Measurements from ENCODE around the gene MEI1. TPM values are rescaled to one million over a fixed set of nuclear protein-coding genes. Genes with fewer than 3 reads are reported as not detected.

Gene MEI1
- total RNA-seq, 1 donor from 2014 or later = 1.3 TPM

GRCh38 chr22:41812805-41813545 lies 113.7 kb downstream of the MEI1 start:
- peaks cover 15% of the 10 kb centered on the region for H3K36me3 Mint-ChIP-seq
- no peak overlapping the region for H3K27ac Mint-ChIP-seq
- H3K27me3 Mint-ChIP-seq (ENCODE audit: low read depth) = no peaks in the 10 kb centered on the region
- no peak overlapping the region for H3K4me3 Mint-ChIP-seq
- H3K9me3 Mint-ChIP-seq = no peaks in the 10 kb centered on the region
- TF ChIP-seq CTCF (IDR thresholded peaks at IDR 0.05; ENCODE audit: unreplicated experiment) = no peak
- H3K4me1 Mint-ChIP-seq = no peaks in the 10 kb centered on the region
- DNase-seq (ENCODE audit: low spot score in 2 of 2, unreplicated experiment in 2 of 2) = no peak

DNA sequence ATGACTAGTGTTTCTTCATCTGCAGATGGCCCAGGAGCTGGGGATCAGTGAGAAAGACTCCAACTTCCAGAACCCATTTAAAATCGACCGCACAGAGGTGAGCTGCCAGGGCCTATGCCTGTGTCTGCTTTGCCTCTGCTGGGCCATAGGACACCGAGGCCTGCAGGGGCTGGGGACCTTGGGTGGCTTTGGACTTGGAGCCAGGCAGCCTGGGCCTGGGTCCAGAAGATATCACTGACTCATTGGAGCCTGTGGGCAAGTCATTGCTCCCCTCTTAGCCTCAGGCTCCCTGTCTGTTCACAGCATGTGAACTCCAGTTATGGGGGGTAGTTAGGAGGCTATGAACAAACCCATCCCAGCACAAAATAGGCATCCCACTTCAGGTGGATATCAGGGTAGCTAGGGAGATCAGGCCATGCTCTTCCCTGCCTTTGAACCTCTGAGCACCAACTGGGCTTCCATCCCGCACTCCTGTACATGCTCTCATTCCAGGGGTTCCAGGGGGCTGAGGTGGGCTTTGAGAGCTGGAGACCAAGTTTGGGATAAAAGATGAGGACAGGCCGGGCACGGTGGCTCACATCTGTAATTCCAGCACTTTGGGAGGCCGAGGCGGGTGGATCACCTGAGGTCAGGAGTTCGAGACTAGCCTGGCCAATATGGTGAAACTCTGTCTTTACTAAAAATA lies 114.6 kb downstream of the MEI1 start:
- H3K27ac Mint-ChIP-seq = no peak overlapping the region
- H3K4me3 Mint-ChIP-seq = no peak overlapping the region
- no peak for TF ChIP-seq CTCF (IDR thresholded peaks at IDR 0.05; ENCODE audit: unreplicated experiment)
- peaks cover 13% of the 10 kb centered on the region for H3K36me3 Mint-ChIP-seq
- no peak for DNase-seq (ENCODE audit: low spot score in 2 of 2, unreplicated experiment in 2 of 2)
- H3K9me3 Mint-ChIP-seq = no peaks in the 10 kb centered on the region
- H3K4me1 Mint-ChIP-seq = no peaks in the 10 kb centered on the region
- no peaks in the 10 kb centered on the region for H3K27me3 Mint-ChIP-seq (ENCODE audit: low read depth)

DNA sequence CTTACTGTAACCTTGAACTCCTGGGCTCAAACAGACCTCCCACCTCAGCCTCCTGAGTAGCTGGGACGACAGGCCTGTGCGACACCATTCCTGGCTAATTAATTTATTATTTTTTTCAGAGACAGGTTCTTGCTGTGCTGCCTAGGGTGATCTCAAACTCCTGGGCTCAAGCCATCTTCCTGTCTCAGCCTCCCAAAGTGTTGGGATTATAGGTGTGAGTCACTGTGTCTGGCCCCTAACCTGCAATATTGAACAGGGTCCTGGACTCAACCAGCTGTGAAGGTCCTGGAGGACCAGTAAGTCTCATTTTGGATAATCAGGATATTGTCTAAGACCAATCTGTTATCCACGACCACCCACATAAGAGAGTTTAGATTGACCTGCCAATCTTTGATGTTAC lies 116.4 kb downstream of the MEI1 start:
- Mint-ChIP-seq H3K4me3 (no peak overlapping the region), H3K4me1 (no peaks in the 10 kb centered on the region), H3K9me3 (no peaks in the 10 kb centered on the region), H3K27ac (no peak overlapping the region), H3K36me3 (peaks cover 14% of the 10 kb centered on the region), H3K27me3 (ENCODE audit: low read depth) (no peaks in the 10 kb centered on the region)
- no peak for TF ChIP-seq CTCF (IDR thresholded peaks at IDR 0.05; ENCODE audit: unreplicated experiment)
- DNase-seq (ENCODE audit: low spot score in 2 of 2, unreplicated experiment in 2 of 2) = no peak

DNA sequence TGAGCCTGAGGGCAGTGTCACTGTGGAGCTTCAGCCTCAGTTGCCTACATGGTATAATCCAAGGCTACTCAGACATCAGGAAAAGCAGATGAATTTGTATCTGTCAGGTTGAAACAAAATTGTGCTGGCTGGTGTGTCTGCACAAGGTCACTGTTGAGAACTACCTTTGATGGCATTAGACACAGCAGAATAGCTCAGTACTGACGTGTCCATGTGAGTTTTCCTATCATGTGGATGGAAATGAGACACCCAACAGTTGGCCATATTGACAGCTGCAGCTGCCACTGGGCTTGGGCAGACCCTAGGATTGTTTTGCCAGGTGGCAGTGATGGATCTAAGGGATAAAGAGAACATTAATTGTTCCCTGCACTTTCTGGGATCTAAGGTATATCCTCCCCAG lies 116.9 kb downstream of the MEI1 start:
- no peak for TF ChIP-seq CTCF (IDR thresholded peaks at IDR 0.05; ENCODE audit: unreplicated experiment)
- no peak for DNase-seq (ENCODE audit: low spot score in 2 of 2, unreplicated experiment in 2 of 2)
- H3K4me3 Mint-ChIP-seq = no peak overlapping the region
- H3K9me3 Mint-ChIP-seq = no peaks in the 10 kb centered on the region
- H3K4me1 Mint-ChIP-seq = no peaks in the 10 kb centered on the region
- no peaks in the 10 kb centered on the region for H3K27me3 Mint-ChIP-seq (ENCODE audit: low read depth)
- H3K36me3 Mint-ChIP-seq = peaks cover 14% of the 10 kb centered on the region
- no peak overlapping the region for H3K27ac Mint-ChIP-seq

DNA sequence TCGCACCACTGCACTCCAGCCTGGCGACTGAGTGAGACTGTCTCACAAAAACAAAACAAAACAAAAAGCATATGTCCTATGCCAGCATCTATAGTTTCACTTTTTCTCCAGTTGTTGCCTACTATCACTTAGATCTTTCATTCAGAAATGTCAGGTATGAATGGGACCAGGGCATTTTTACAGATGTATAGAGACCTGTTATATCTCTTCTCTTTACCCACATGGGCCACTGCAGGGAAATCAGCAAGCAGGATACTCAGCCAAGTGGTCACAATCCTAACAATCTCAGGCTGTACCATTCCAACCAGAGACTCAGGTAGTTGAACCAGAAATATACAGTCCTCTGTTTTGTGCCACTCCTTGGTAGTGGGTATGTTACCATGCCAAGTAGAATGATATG lies 117.6 kb downstream of the MEI1 start:
- Mint-ChIP-seq H3K4me1 (no peaks in the 10 kb centered on the region), H3K27me3 (ENCODE audit: low read depth) (no peaks in the 10 kb centered on the region), H3K27ac (no peak overlapping the region), H3K36me3 (peaks cover 14% of the 10 kb centered on the region), H3K4me3 (no peak overlapping the region), H3K9me3 (no peaks in the 10 kb centered on the region)
- no peak for DNase-seq (ENCODE audit: low spot score in 2 of 2, unreplicated experiment in 2 of 2)
- TF ChIP-seq CTCF (IDR thresholded peaks at IDR 0.05; ENCODE audit: unreplicated experiment) = no peak
